ENCODE results near the gene CCDC136. TPM values are rescaled to one million over a fixed set of nuclear protein-coding genes. Genes with fewer than 3 reads are reported as not detected.

The CCDC136 gene
- total and polyA plus RNA-seq, 4 experiments from 2014 or later, result 3.4 to 20.4 (median 18.3) TPM; not detected in 1

DNA sequence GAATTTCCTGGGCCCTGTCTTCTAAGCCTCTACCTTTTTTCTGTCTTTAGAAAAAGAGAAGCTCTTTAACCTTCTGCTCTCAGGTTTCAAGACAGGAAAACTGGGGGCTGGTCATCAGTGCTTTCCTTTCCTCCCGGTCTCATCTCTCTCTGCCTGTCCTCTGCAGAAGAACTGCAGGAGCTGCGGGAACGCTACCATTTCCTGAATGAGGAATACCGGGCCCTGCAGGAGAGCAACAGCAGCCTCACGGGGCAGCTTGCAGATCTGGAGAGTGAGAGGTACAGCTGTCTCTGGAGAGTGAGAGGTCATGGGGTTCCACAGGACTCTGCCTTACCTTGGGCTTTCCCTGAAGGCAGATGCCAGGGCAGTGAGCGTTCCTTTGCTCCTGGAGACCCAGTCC is 12.7 kb downstream of the CCDC136 start:
- H3K4me1 Mint-ChIP-seq, result no peaks in the 10 kb centered on the region
- no peak for DNase-seq
- H3K27me3 Mint-ChIP-seq, result no peaks in the 10 kb centered on the region
- H3K36me3 Mint-ChIP-seq, result peaks cover 16 to 17% of the 10 kb centered on the region in 2 donors
- no peaks in the 10 kb centered on the region for H3K9me3 ChIP-seq (ENCODE audit: control insufficient read depth in 1 of 2, low read length in 2 of 2)
- ChIA-PET CTCF (ENCODE audit: partially characterized antibody) (no interaction called here), POLR2A (ENCODE audit: partially characterized antibody) (no interaction called here)
- intact Hi-C loops (cut with micrococcal nuclease), result no loop called here
- no peak overlapping the region for H3K4me3 Mint-ChIP-seq
- no peak overlapping the region for H3K27ac Mint-ChIP-seq
- no peak overlapping the region for H3K4me3 ChIP-seq (ENCODE audit: low read length in 2 of 2)
- no peaks in the 10 kb centered on the region for H3K4me1 ChIP-seq (ENCODE audit: insufficient read depth, low read length)
- no peaks in the 10 kb centered on the region for H3K27me3 ChIP-seq (ENCODE audit: insufficient read depth, low read length)
- H3K9me3 Mint-ChIP-seq, result no peaks in the 10 kb centered on the region
- H3K27ac ChIP-seq (ENCODE audit: low read depth, low read length), result no peak overlapping the region
- H3K36me3 ChIP-seq (ENCODE audit: insufficient read depth, low read length), result peaks cover 16% of the 10 kb centered on the region

DNA sequence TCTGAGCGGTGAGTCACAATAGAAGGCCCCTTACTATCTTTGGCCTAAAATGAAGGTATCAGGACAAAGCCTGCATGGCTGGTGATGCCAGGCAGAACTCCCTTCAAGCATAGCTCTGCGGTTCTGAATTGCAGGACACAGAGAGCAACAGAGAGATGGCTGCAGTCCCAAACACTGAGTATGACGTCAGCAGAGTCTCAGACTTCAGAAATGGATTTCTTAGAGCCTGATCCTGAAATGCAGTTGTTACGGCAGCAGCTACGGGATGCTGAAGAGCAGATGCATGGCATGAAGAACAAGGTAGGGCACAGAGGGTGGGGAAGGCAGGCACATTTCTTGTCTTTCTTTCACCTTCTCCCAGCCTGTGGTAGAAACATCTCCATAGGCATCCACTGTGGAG is 13.5 kb downstream of the CCDC136 start:
- Mint-ChIP-seq H3K36me3 (peaks cover 16 to 17% of the 10 kb centered on the region in 2 donors), H3K27ac (no peak overlapping the region), H3K4me3 (no peak overlapping the region), H3K9me3 (no peaks in the 10 kb centered on the region), H3K4me1 (no peaks in the 10 kb centered on the region), H3K27me3 (no peaks in the 10 kb centered on the region)
- CTCF ChIA-PET (ENCODE audit: partially characterized antibody), result no interaction called here
- H3K36me3 ChIP-seq (ENCODE audit: insufficient read depth, low read length), result peaks cover 16% of the 10 kb centered on the region
- H3K4me1 ChIP-seq (ENCODE audit: insufficient read depth, low read length), result no peaks in the 10 kb centered on the region
- no peak overlapping the region for H3K27ac ChIP-seq (ENCODE audit: low read depth, low read length)
- no peaks in the 10 kb centered on the region for H3K9me3 ChIP-seq (ENCODE audit: control insufficient read depth in 1 of 2, low read length in 2 of 2)
- DNase-seq, result no peak
- no peaks in the 10 kb centered on the region for H3K27me3 ChIP-seq (ENCODE audit: insufficient read depth, low read length)
- POLR2A ChIA-PET (ENCODE audit: partially characterized antibody), result no interaction called here
- H3K4me3 ChIP-seq (ENCODE audit: low read length in 2 of 2), result no peak overlapping the region
- intact Hi-C loops (cut with micrococcal nuclease), result no loop called here

DNA sequence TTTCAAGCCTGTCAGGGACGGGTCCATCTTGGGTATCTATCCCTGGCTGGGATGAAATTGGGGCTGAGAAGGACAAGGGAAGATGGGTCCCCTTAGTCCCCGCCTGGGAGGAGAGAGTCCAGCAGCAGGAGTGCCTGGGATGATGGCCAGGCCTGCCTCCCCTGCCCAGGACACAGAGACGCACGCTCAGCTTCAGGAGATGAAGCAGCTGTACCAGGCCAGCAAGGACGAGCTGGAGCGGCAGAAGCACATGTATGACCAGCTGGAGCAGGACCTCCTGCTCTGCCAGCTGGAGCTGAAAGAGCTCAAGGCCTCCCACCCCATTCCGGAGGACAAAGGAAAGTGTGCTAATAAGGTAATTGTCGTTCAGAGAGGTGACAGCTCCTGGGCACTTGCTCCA is 15.4 kb downstream of the CCDC136 start:
- no peak overlapping the region for H3K27ac Mint-ChIP-seq
- no peak for DNase-seq
- Histone ChIP-seq H3K9me3 (ENCODE audit: control insufficient read depth in 1 of 2, low read length in 2 of 2) (no peaks in the 10 kb centered on the region), H3K36me3 (ENCODE audit: insufficient read depth, low read length) (peaks cover 10% of the 10 kb centered on the region), H3K27me3 (ENCODE audit: insufficient read depth, low read length) (no peaks in the 10 kb centered on the region), H3K4me1 (ENCODE audit: insufficient read depth, low read length) (no peaks in the 10 kb centered on the region), H3K27ac (ENCODE audit: low read depth, low read length) (no peak overlapping the region), H3K4me3 (ENCODE audit: low read length in 2 of 2) (no peak overlapping the region)
- intact Hi-C loops (cut with micrococcal nuclease), result no loop called here
- no peaks in the 10 kb centered on the region for H3K4me1 Mint-ChIP-seq
- ChIA-PET CTCF (ENCODE audit: partially characterized antibody) (interaction anchor here (1.0 kb wide), 1 partner anchor 411 kb away, joined by 3 read pairs; no protein-coding TSS in a partner anchor), POLR2A (ENCODE audit: partially characterized antibody) (no interaction called here)
- H3K4me3 Mint-ChIP-seq, result no peak overlapping the region
- no peaks in the 10 kb centered on the region for H3K27me3 Mint-ChIP-seq
- no peaks in the 10 kb centered on the region for H3K9me3 Mint-ChIP-seq
- peaks cover 7 to 14% of the 10 kb centered on the region in 2 donors for H3K36me3 Mint-ChIP-seq

DNA sequence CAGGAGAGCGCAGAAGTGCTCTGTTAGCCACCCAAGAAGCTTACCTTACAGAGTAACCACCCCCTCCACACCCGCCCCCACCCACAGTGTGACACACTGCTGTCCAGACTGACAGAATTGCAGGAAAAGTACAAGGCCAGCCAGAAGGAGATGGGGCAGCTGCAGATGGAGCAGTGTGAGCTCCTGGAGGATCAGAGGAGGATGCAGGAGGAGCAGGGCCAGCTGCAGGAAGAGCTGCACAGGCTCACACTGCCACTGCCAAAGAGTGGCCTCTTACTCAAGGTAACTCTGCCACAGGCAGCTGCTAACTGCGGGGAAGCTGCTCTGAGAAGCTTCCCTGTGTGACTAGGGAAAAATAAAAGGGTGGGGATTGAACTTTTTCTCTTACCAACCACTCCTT is 17.6 kb downstream of the CCDC136 start:
- Mint-ChIP-seq H3K4me3 (no peak overlapping the region), H3K36me3 (peaks cover 7 to 12% of the 10 kb centered on the region in 2 donors), H3K4me1 (no peaks in the 10 kb centered on the region), H3K27ac (no peak overlapping the region), H3K27me3 (no peaks in the 10 kb centered on the region), H3K9me3 (no peaks in the 10 kb centered on the region)
- Histone ChIP-seq H3K9me3 (ENCODE audit: control insufficient read depth in 1 of 2, low read length in 2 of 2) (no peaks in the 10 kb centered on the region), H3K4me3 (ENCODE audit: low read length in 2 of 2) (no peak overlapping the region), H3K4me1 (ENCODE audit: insufficient read depth, low read length) (no peaks in the 10 kb centered on the region), H3K36me3 (ENCODE audit: insufficient read depth, low read length) (peaks cover 10% of the 10 kb centered on the region), H3K27me3 (ENCODE audit: insufficient read depth, low read length) (no peaks in the 10 kb centered on the region), H3K27ac (ENCODE audit: low read depth, low read length) (no peak overlapping the region)
- DNase-seq, result no peak
- intact Hi-C loops (cut with micrococcal nuclease), result loop anchor here (1.0 kb wide), 1 partner anchor 44 kb away; no protein-coding TSS in a partner anchor
- ChIA-PET CTCF (ENCODE audit: partially characterized antibody) (no interaction called here), POLR2A (ENCODE audit: partially characterized antibody) (interaction anchor here (0.6 kb wide), 1 partner anchor 20 kb away, joined by 3 read pairs; no protein-coding TSS in a partner anchor)

DNA sequence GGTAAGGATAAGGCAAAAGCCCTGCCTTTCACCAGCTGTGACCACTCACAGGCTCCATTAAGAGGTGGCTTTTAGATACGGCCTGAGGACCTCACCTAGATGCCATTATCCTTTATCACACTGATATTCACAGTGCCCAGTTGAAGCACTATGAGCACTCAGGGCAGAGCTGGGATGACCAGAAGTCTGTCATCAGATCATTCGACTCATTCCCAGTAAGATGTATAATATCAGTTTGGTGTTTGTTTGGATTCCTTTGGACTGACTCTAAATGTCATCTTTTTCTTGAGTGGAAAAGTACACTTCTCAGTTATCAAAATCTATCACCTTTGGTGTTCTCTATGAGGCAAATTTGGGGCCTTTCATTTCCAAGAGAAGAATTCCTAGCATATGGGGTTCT is 18.7 kb downstream of the CCDC136 start:
- Mint-ChIP-seq H3K4me3 (no peak overlapping the region), H3K36me3 (peaks cover 7% of the 10 kb centered on the region in 2 donors), H3K27me3 (no peaks in the 10 kb centered on the region), H3K27ac (no peak overlapping the region), H3K9me3 (no peaks in the 10 kb centered on the region), H3K4me1 (no peaks in the 10 kb centered on the region)
- H3K4me3 ChIP-seq (ENCODE audit: low read length in 2 of 2), result no peak overlapping the region
- ChIA-PET POLR2A (ENCODE audit: partially characterized antibody) (no interaction called here), CTCF (ENCODE audit: partially characterized antibody) (no interaction called here)
- intact Hi-C loops (cut with micrococcal nuclease), result no loop called here
- no peaks in the 10 kb centered on the region for H3K9me3 ChIP-seq (ENCODE audit: control insufficient read depth in 1 of 2, low read length in 2 of 2)
- H3K36me3 ChIP-seq (ENCODE audit: insufficient read depth, low read length), result peaks cover 3% of the 10 kb centered on the region
- no peaks in the 10 kb centered on the region for H3K4me1 ChIP-seq (ENCODE audit: insufficient read depth, low read length)
- H3K27ac ChIP-seq (ENCODE audit: low read depth, low read length), result no peak overlapping the region
- H3K27me3 ChIP-seq (ENCODE audit: insufficient read depth, low read length), result no peaks in the 10 kb centered on the region
- DNase-seq, result no peak

DNA sequence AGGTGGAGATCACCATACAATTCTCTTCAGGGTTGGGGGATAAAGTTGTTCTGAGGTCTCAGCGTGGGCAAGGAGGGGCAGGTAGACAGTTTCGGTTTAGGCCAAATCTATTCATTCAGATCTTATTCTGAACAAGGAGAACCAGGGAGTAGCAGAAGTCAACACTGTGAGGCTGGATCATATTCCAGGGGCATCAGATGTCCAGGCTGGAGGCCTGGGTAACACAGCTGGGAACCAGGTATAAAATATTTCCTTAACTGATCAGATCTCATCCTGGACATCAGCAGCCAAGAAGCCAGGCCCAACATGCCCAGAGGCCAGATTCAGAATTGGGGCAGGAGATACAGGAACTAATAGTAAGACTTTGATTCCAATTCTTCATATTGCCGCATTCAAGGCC is 19.2 kb downstream of the CCDC136 start:
- Mint-ChIP-seq H3K4me1 (no peaks in the 10 kb centered on the region), H3K27ac (no peak overlapping the region), H3K36me3 (peaks cover 5 to 6% of the 10 kb centered on the region in 2 donors), H3K27me3 (peaks cover 0 to 2% of the 10 kb centered on the region in 2 donors), H3K9me3 (no peaks in the 10 kb centered on the region), H3K4me3 (no peak overlapping the region)
- Histone ChIP-seq H3K4me3 (ENCODE audit: low read length in 2 of 2) (no peak overlapping the region), H3K27me3 (ENCODE audit: insufficient read depth, low read length) (no peaks in the 10 kb centered on the region), H3K9me3 (ENCODE audit: control insufficient read depth in 1 of 2, low read length in 2 of 2) (no peaks in the 10 kb centered on the region), H3K36me3 (ENCODE audit: insufficient read depth, low read length) (no peaks in the 10 kb centered on the region), H3K4me1 (ENCODE audit: insufficient read depth, low read length) (no peaks in the 10 kb centered on the region), H3K27ac (ENCODE audit: low read depth, low read length) (no peak overlapping the region)
- intact Hi-C loops (cut with micrococcal nuclease), result no loop called here
- CTCF ChIA-PET (ENCODE audit: partially characterized antibody), result no interaction called here
- no peak for DNase-seq
- POLR2A ChIA-PET (ENCODE audit: partially characterized antibody), result no interaction called here

DNA sequence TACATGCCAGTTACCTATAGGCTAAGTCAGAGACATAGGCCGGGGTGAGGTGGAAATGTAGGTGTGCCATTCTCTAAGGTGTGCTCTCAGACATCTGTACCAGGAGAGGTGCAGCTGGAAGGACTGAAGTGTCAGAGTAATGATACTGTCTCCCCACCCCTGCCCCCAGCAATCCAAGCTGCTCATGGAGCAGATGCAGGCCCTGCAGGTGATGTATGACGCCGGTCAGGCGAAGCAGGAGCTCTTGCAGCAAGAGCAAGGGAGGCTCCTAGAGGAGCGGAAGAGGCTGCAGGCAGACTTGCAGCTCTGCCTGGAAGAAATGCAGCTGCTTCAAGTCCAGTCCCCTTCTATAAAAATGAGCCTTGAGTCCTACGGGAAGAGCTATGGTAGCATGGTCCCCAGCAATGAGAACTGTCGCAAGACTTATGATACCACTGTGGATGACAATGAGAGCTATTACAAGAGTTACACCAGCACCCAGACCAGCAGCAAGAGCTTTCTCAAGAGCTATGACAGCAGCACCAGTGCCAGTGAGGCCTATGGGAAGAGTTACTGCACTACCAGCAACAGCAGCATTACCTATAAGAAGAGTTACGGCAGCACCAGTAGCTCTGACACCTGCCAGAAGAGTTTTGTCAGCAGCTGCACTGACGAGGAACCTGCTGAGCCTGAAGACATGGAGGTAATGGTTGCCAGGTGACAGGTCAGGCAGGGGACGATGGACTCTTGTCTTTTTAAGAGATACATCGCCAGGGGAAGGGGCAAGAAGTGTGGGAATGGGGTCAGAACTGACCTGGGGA is 20.1 kb downstream of the CCDC136 start:
- Histone ChIP-seq H3K27me3 (ENCODE audit: insufficient read depth, low read length) (no peaks in the 10 kb centered on the region), H3K36me3 (ENCODE audit: insufficient read depth, low read length) (no peaks in the 10 kb centered on the region), H3K4me3 (ENCODE audit: low read length in 2 of 2) (no peak overlapping the region), H3K27ac (ENCODE audit: low read depth, low read length) (no peak overlapping the region), H3K4me1 (ENCODE audit: insufficient read depth, low read length) (no peaks in the 10 kb centered on the region), H3K9me3 (ENCODE audit: control insufficient read depth in 1 of 2, low read length in 2 of 2) (no peaks in the 10 kb centered on the region)
- no peaks in the 10 kb centered on the region for H3K9me3 Mint-ChIP-seq
- CTCF ChIA-PET (ENCODE audit: partially characterized antibody), result no interaction called here
- H3K36me3 Mint-ChIP-seq, result no peaks in the 10 kb centered on the region
- H3K4me3 Mint-ChIP-seq, result no peak overlapping the region
- POLR2A ChIA-PET (ENCODE audit: partially characterized antibody), result no interaction called here
- no peak overlapping the region for H3K27ac Mint-ChIP-seq
- H3K4me1 Mint-ChIP-seq, result no peaks in the 10 kb centered on the region
- H3K27me3 Mint-ChIP-seq, result peaks cover 0 to 2% of the 10 kb centered on the region in 2 donors
- intact Hi-C loops (cut with micrococcal nuclease), result no loop called here
- no peak for DNase-seq

Data from CD4-positive, alpha-beta memory T cell (primary cell).